HepG2 (cell line): ENCODE data around the gene ANKS4B. TPM values are rescaled to one million over a fixed set of nuclear protein-coding genes. Genes with fewer than 3 reads are reported as not detected.

Experiments used
- EP300 ChIP-seq, 3 experiments: sonication (generic) in 1 of 3; formaldehyde crosslinking in 1 of 3; IDR thresholded peaks; 2 replicates each; pipeline versions ENCODE4 v1.5.1 to v1.6.1; 2011 to 2020; ENCODE audit warnings: low read depth in 2 of 3, low read length in 2 of 3, borderline replicate concordance in 1 of 3, improper control_type of control experiment in 1 of 3, mild to moderate bottlenecking in 1 of 3, missing genetic modification reagents in 1 of 3, moderate library complexity in 1 of 3
- FOXK1 ChIP-seq: sonication (generic); formaldehyde crosslinking; IDR thresholded peaks from 2 replicates; pipeline ENCODE4 v1.4.0; 2020; ENCODE audit warnings: low read depth, missing genetic modification reagents, borderline replicate concordance
- KMT2A ChIP-seq: sonication (generic); formaldehyde crosslinking; IDR thresholded peaks from 2 replicates; pipeline ENCODE4 v1.4.0; 2020; ENCODE audit warnings: missing genetic modification reagents
- MAFF ChIP-seq: IDR thresholded peaks from 2 replicates; pipeline ENCODE4 v1.6.1; 2011; ENCODE audit warnings: low read depth, low read length, improper control_type of control experiment
- MTA3 ChIP-seq: sonication (generic); formaldehyde crosslinking; IDR thresholded peaks from 2 replicates; pipeline ENCODE4 v1.4.0; 2020; ENCODE audit warnings: missing genetic modification reagents
- NCOA5 ChIP-seq: sonication (generic); formaldehyde crosslinking; IDR thresholded peaks from 2 replicates; pipeline ENCODE4 v1.4.0; 2020; ENCODE audit warnings: missing genetic modification reagents
- RARA ChIP-seq: IDR thresholded peaks from 2 replicates; pipeline ENCODE4 v1.6.1; 2016; ENCODE audit warnings: missing genetic modification reagents, missing compliant biosample characterization
- SMARCC2 ChIP-seq: fragments of 450-650 bp; IDR thresholded peaks from 2 replicates; pipeline ENCODE4 v1.6.1; 2017; ENCODE audit warnings: antibody characterized with exemption, mild to moderate bottlenecking
- SNAI1 ChIP-seq: sonication (generic); formaldehyde crosslinking; IDR thresholded peaks from 2 replicates; pipeline ENCODE4 v1.5.0; 2020; ENCODE audit warnings: mild to moderate bottlenecking, missing genetic modification reagents, borderline replicate concordance
- TOPORS ChIP-seq: sonication (generic); formaldehyde crosslinking; IDR thresholded peaks from 2 replicates; pipeline ENCODE4 v1.8.0; 2023; ENCODE audit warnings: mild to moderate bottlenecking, missing genetic modification reagents
- ZNF282 ChIP-seq: fragments of 450-650 bp; IDR thresholded peaks from 2 replicates; pipeline ENCODE4 v1.6.1; 2018; ENCODE audit not compliant: partially characterized antibody
- ZNF33A ChIP-seq: sonication (generic); formaldehyde crosslinking; IDR thresholded peaks from 2 replicates; pipeline ENCODE4 v1.5.1; 2020; ENCODE audit warnings: missing genetic modification reagents, mild to moderate bottlenecking, moderate library complexity, borderline replicate concordance
- ZNF484 ChIP-seq: sonication (generic); formaldehyde crosslinking; IDR thresholded peaks from 2 replicates; pipeline ENCODE4 v1.5.1; 2020; ENCODE audit warnings: mild to moderate bottlenecking, low read depth, missing genetic modification reagents, borderline replicate concordance
- ZNF530 ChIP-seq: sonication (generic); formaldehyde crosslinking; IDR thresholded peaks from 2 replicates; pipeline ENCODE4 v1.5.0; 2020; ENCODE audit warnings: low read depth, mild to moderate bottlenecking, missing genetic modification reagents
- polyA plus RNA-seq, 8 experiments: library from polyadenylated mRNA; depleted of rRNA in 3 of 8; stranded (reverse) in 7 of 8; unstranded in 1 of 8; fragments of >200 nt; fragmentation: Illumina TruSeq in 4 of 8; extraction: Trizol in 4 of 8; gene quantifications; 2 replicates each; pipeline versions ENCODE4 v1.2.1 to v1.2.3, GENCODE V29; 2011 to 2016; ENCODE audit warnings: low read depth in 4 of 8, missing spikeins in 1 of 8, mixed read lengths in 1 of 8; ENCODE audit not compliant: insufficient read depth in 1 of 8
- total RNA-seq, 5 experiments: library from RNA; depleted of rRNA; stranded (reverse); fragments of >200 nt; fragmentation: Illumina TruSeq; extraction: Trizol; gene quantifications; 2 replicates each; pipeline ENCODE4 v1.2.3, GENCODE V29; 2016; ENCODE audit warnings: low read depth in 1 of 5
- TF ChIP-seq, protein P1 (sequence below), 2 experiments: fragments of 450-650 bp in 1 of 2; sonication (generic) in 1 of 2; formaldehyde crosslinking in 1 of 2; IDR thresholded peaks; 2 replicates each; pipeline versions ENCODE4 v1.6.1 to v1.8.0; 2016 to 2022; ENCODE audit warnings: antibody characterized with exemption in 1 of 2, mild to moderate bottlenecking in 1 of 2, missing genetic modification reagents in 1 of 2
- TF ChIP-seq, protein P2 (sequence below): sonication (generic); formaldehyde crosslinking; IDR thresholded peaks from 2 replicates; pipeline ENCODE4 v1.9.0; 2022; ENCODE audit warnings: low read depth, missing genetic modification reagents
- TF ChIP-seq, protein P3 (sequence below), 2 experiments: sonication (generic) in 1 of 2; formaldehyde crosslinking in 1 of 2; IDR thresholded peaks; 2 replicates each; pipeline versions ENCODE4 v1.5.1 to v1.6.1; 2011 to 2020; ENCODE audit warnings: borderline replicate concordance in 1 of 2, low read depth in 1 of 2, low read length in 1 of 2, mild to moderate bottlenecking in 1 of 2, missing genetic modification reagents in 1 of 2, moderate library complexity in 1 of 2

ANKS4B gene
- total and polyA plus RNA-seq, 2 of the 13 experiments (the other 11 are each of a cell fraction or from before 2014, with no cell fraction given): 6.5 to 30.0 TPM

DNA sequence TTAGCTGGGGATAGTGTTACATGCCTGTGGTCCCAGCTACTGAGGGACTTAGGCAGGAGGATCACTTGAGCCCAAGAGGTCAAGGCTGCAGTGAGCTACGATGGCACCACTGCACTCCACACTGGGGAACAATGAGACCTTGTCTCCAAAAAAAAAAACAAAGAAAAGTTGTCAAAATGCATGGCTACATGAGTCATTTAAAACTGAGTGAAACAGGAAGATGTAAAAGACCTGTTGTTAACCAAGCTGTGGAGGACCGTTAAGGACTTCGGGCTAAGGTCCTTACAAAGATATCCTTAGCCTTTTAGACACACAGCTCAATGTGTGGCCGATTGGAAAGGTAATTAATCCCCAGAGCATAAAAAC is 47.2 kb upstream of the ANKS4B start (continued):
- TF ChIP-seq, protein P1, sequence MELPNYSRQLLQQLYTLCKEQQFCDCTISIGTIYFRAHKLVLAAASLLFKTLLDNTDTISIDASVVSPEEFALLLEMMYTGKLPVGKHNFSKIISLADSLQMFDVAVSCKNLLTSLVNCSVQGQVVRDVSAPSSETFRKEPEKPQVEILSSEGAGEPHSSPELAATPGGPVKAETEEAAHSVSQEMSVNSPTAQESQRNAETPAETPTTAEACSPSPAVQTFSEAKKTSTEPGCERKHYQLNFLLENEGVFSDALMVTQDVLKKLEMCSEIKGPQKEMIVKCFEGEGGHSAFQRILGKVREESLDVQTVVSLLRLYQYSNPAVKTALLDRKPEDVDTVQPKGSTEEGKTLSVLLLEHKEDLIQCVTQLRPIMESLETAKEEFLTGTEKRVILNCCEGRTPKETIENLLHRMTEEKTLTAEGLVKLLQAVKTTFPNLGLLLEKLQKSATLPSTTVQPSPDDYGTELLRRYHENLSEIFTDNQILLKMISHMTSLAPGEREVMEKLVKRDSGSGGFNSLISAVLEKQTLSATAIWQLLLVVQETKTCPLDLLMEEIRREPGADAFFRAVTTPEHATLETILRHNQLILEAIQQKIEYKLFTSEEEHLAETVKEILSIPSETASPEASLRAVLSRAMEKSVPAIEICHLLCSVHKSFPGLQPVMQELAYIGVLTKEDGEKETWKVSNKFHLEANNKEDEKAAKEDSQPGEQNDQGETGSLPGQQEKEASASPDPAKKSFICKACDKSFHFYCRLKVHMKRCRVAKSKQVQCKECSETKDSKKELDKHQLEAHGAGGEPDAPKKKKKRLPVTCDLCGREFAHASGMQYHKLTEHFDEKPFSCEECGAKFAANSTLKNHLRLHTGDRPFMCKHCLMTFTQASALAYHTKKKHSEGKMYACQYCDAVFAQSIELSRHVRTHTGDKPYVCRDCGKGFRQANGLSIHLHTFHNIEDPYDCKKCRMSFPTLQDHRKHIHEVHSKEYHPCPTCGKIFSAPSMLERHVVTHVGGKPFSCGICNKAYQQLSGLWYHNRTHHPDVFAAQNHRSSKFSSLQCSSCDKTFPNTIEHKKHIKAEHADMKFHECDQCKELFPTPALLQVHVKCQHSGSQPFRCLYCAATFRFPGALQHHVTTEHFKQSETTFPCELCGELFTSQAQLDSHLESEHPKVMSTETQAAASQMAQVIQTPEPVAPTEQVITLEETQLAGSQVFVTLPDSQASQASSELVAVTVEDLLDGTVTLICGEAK (IDR thresholded peaks at IDR 0.05): no peak
- TF ChIP-seq, protein P1 (CRISPR knock-in tag; IDR thresholded peaks at IDR 0.05): no peak
- TF ChIP-seq, protein P2, sequence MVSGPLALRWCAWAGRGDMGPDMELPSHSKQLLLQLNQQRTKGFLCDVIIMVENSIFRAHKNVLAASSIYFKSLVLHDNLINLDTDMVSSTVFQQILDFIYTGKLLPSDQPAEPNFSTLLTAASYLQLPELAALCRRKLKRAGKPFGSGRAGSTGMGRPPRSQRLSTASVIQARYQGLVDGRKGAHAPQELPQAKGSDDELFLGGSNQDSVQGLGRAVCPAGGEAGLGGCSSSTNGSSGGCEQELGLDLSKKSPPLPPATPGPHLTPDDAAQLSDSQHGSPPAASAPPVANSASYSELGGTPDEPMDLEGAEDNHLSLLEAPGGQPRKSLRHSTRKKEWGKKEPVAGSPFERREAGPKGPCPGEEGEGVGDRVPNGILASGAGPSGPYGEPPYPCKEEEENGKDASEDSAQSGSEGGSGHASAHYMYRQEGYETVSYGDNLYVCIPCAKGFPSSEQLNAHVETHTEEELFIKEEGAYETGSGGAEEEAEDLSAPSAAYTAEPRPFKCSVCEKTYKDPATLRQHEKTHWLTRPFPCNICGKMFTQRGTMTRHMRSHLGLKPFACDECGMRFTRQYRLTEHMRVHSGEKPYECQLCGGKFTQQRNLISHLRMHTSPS: no peak
- TF ChIP-seq RARA (CRISPR knock-in tag) (peak; percentile 90), EP300 (IDR thresholded peaks at IDR 0.05; ENCODE audit: low read depth in 2 of 2, low read length in 2 of 2) (peak; percentile 56 to 73), EP300 (CRISPR knock-in tag; IDR thresholded peaks at IDR 0.05; ENCODE audit: borderline replicate concordance) (peak; percentile 74), NCOA5 (CRISPR knock-in tag) (no peak), TOPORS (CRISPR knock-in tag) (no peak), ZNF530 (CRISPR knock-in tag) (no peak), FOXK1 (CRISPR knock-in tag) (peak; percentile 66; the same call in 1 of the 2 replicates), ZNF484 (CRISPR knock-in tag) (no peak), SMARCC2 (no peak), MAFF (no peak), MTA3 (CRISPR knock-in tag) (no peak), SNAI1 (no peak), KMT2A (CRISPR knock-in tag) (no peak), ZNF282 (no peak), ZNF33A (CRISPR knock-in tag) (no peak; the same call in 1 of the 2 replicates)
- TF ChIP-seq, protein P3, sequence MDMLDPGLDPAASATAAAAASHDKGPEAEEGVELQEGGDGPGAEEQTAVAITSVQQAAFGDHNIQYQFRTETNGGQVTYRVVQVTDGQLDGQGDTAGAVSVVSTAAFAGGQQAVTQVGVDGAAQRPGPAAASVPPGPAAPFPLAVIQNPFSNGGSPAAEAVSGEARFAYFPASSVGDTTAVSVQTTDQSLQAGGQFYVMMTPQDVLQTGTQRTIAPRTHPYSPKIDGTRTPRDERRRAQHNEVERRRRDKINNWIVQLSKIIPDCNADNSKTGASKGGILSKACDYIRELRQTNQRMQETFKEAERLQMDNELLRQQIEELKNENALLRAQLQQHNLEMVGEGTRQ (IDR thresholded peaks at IDR 0.05; ENCODE audit: low read depth, low read length): no peak
- TF ChIP-seq, protein P3 (CRISPR knock-in tag; IDR thresholded peaks at IDR 0.05; ENCODE audit: borderline replicate concordance): no peak
